IPS DF 4.7 (cell line): ENCODE data around the gene SLC5A2.
"Not testable (repeated sequence)": the region's sequence is repeated elsewhere in the genome, so short reads cannot be mapped to it uniquely, and the experiment has no call there.

Source experiments
- DNase-seq: peaks from one replicate; pipeline ENCODE4 v3.0.0-alpha.2; 2013; ENCODE audit warnings: low spot score; ENCODE audit errors: extremely low read depth

SLC5A2 gene

GRCh38 chr16:31496670-31497069, 13.7 kb downstream of the SLC5A2 start:
- no peak for DNase-seq

- DNase-seq, result no peak
Observed at GRCh38 chr16:31498493-31498892, 15.6 kb downstream of the SLC5A2 start.

- DNase-seq, result no peak
Observed at GRCh38 chr16:31499928-31500327, 17.0 kb downstream of the SLC5A2 start.

- DNase-seq, result no peak
Observed at GRCh38 chr16:31501226-31501965, 18.5 kb downstream of the SLC5A2 start.

GRCh38 chr16:31501966-31502348, 19.0 kb downstream of the SLC5A2 start:
- DNase-seq, result no peak

- no peak for DNase-seq
Observed at GRCh38 chr16:31502981-31503380, 20.1 kb downstream of the SLC5A2 start.

- DNase-seq, result not testable (repeated sequence)
Observed at GRCh38 chr16:31503555-31503954, 20.6 kb downstream of the SLC5A2 start.

GRCh38 chr16:31504159-31504558, 21.2 kb downstream of the SLC5A2 start:
- no peak for DNase-seq

- no peak for DNase-seq
Observed at GRCh38 chr16:31505483-31505882, 22.6 kb downstream of the SLC5A2 start.

GRCh38 chr16:31507617-31507928, 24.6 kb downstream of the SLC5A2 start:
- no peak for DNase-seq

GRCh38 chr16:31507929-31508705, 25.2 kb downstream of the SLC5A2 start, which contains the start of gene RUSF1:
Gene RUSF1, minus strand, starts transcription at chr16:31508391. Its CDS starts 18 bp downstream, at chr16:31508373.
- no peak for DNase-seq

- DNase-seq, result no peak
Observed at GRCh38 chr16:31508706-31509195, 25.8 kb downstream of the SLC5A2 start.

GRCh38 chr16:31513126-31513525, 30.2 kb downstream of the SLC5A2 start:
- no peak for DNase-seq

GRCh38 chr16:31513884-31514283, 31.0 kb downstream of the SLC5A2 start:
- no peak for DNase-seq

GRCh38 chr16:31517800-31518402, 35.0 kb downstream of the SLC5A2 start:
- no peak for DNase-seq

GRCh38 chr16:31519759-31520431, 37.0 kb downstream of the SLC5A2 start:
- no peak for DNase-seq

- no peak for DNase-seq
Observed at GRCh38 chr16:31521368-31521767, 38.4 kb downstream of the SLC5A2 start.

- DNase-seq, result no peak
Observed at GRCh38 chr16:31522071-31522470, 39.1 kb downstream of the SLC5A2 start.

- not testable (repeated sequence) for DNase-seq
Observed at GRCh38 chr16:31523768-31524167, 40.8 kb downstream of the SLC5A2 start.

- no peak for DNase-seq
Observed at GRCh38 chr16:31525113-31525512, 42.2 kb downstream of the SLC5A2 start.

- DNase-seq, result no peak
Observed at GRCh38 chr16:31527734-31528274, 44.9 kb downstream of the SLC5A2 start, which contains the start of gene AHSP. Gene AHSP, plus strand, starts transcription at chr16:31527900. Its CDS starts 240 bp downstream, at chr16:31528140.
